Prostate gland (tissue), 2 donors: Measurements from ENCODE around the gene EPHA7. TPM values are rescaled to one million over a fixed set of nuclear protein-coding genes. Genes with fewer than 3 reads are reported as not detected.

ENCODE experiments used
- DNase-seq: peaks from one replicate; pipeline ENCODE4 v3.0.0-alpha.2; 2019; ENCODE audit warnings: low spot score
- H3K27ac ChIP-seq, 2 donors: fragments of 200-600 bp; sonication (generic); 2 replicates each; pipeline ENCODE4 v1.5.1; 2017 to 2019
- H3K27me3 ChIP-seq: fragments of 200-600 bp; sonication (generic); replicated peaks from 2 replicates; pipeline ENCODE4 v1.5.1; 2019; ENCODE audit not compliant: insufficient read depth
- H3K36me3 ChIP-seq, 2 donors: fragments of 200-600 bp; sonication (generic); 1 replicate in 1 of 2; 2 replicates in 1 of 2; pipeline versions ENCODE4 v1.5.1 to v1.8.1; 2017 to 2019
- H3K4me1 ChIP-seq: fragments of 200-600 bp; sonication (generic); replicated peaks from 2 replicates; pipeline ENCODE4 v1.5.1; 2019
- H3K4me3 ChIP-seq, 2 donors: fragments of 200-600 bp; sonication (generic); 2 replicates each; pipeline ENCODE4 v1.5.1; 2017 to 2019
- H3K9me3 ChIP-seq: fragments of 200-600 bp; sonication (generic); 2 replicates; pipeline ENCODE4 v1.5.1; 2017
- CTCF ChIP-seq, 4 experiments: fragments of 200-600 bp in 2 of 4; fragments of 450-650 bp in 2 of 4; sonication (generic) in 2 of 4; IDR thresholded peaks; 1 replicate in 3 of 4; 2 replicates in 1 of 4; pipeline ENCODE4 v1.5.1; 2016 to 2019; ENCODE audit warnings: antibody characterized with exemption in 4 of 4, mild to moderate bottlenecking in 2 of 4, moderate library complexity in 2 of 4
- POLR2A ChIP-seq: fragments of 450-650 bp; IDR thresholded peaks from one replicate; pipeline ENCODE4 v1.6.1; 2016; ENCODE audit warnings: antibody characterized with exemption, mild to moderate bottlenecking
- POLR2AphosphoS5 ChIP-seq: sonication (generic); formaldehyde crosslinking; IDR thresholded peaks from one replicate; pipeline ENCODE4 v1.6.1; 2017; ENCODE audit warnings: antibody characterized with exemption
- WGBS: methylation state at CpG from one replicate; pipeline ENCODE4 v1.1.5; 2018; 5-methylcytosine and 5-hydroxymethylcytosine counted together
- intact Hi-C: fragments of 100-400 bp; cut with DNase I; formaldehyde crosslinking; loops from one replicate; pipeline ENCODE4 v1.14.2; 2022
- total RNA-seq, 2 donors: library from RNA; depleted of rRNA; stranded (reverse); fragments of >200 nt; gene quantifications; one replicate each; pipeline ENCODE4 v1.1.0, GENCODE V29; 2016

The EPHA7 gene
- total RNA-seq, 2 donors from 2014 or later: 5.9 to 8.7 TPM

- no peaks in the 10 kb centered on the region for H3K4me1 ChIP-seq
- H3K4me3 ChIP-seq: no peak overlapping the region
- intact Hi-C loops: no loop called here
- H3K27me3 ChIP-seq: no peaks in the 10 kb centered on the region
- H3K36me3 ChIP-seq: no peaks in the 10 kb centered on the region
- TF ChIP-seq POLR2A: no peak
- TF ChIP-seq POLR2AphosphoS5: no peak
- no peak for TF ChIP-seq CTCF (IDR thresholded peaks at IDR 0.05)
- 79% methylated on average over 3 of the region's 3 CpGs for WGBS
- H3K9me3 ChIP-seq: no peaks in the 10 kb centered on the region
- no peak for DNase-seq
- H3K27ac ChIP-seq: no peak overlapping the region
Observed at GRCh38 chr6:93351222-93351621, 68.1 kb downstream of the EPHA7 start.

- H3K36me3 ChIP-seq: no peaks in the 10 kb centered on the region
- no peaks in the 10 kb centered on the region for H3K27me3 ChIP-seq
- intact Hi-C loops: no loop called here
- WGBS: 95% methylated on average over 4 of the region's 4 CpGs
- H3K9me3 ChIP-seq: no peaks in the 10 kb centered on the region
- no peak for DNase-seq
- H3K4me3 ChIP-seq: no peak overlapping the region
- H3K4me1 ChIP-seq: no peaks in the 10 kb centered on the region
- TF ChIP-seq CTCF (IDR thresholded peaks at IDR 0.05) (no peak), POLR2AphosphoS5 (no peak)
- no peak overlapping the region for H3K27ac ChIP-seq
Observed at GRCh38 chr6:93350774-93351173, 68.6 kb downstream of the EPHA7 start.

- no peak overlapping the region for H3K4me3 ChIP-seq
- intact Hi-C loops: no loop called here
- DNase-seq: no peak
- peaks cover 2% of the 10 kb centered on the region for H3K4me1 ChIP-seq
- TF ChIP-seq POLR2A: no peak
- TF ChIP-seq CTCF (IDR thresholded peaks at IDR 0.05): no peak
- TF ChIP-seq POLR2AphosphoS5: no peak
- no peaks in the 10 kb centered on the region for H3K27me3 ChIP-seq
- H3K36me3 ChIP-seq: no peaks in the 10 kb centered on the region
- H3K9me3 ChIP-seq: no peaks in the 10 kb centered on the region
- no peak overlapping the region for H3K27ac ChIP-seq
- 85% methylated on average over 1 of the region's 1 CpG for WGBS
Observed at GRCh38 chr6:93344333-93344835, 75.0 kb downstream of the EPHA7 start.

- H3K36me3 ChIP-seq: no peaks in the 10 kb centered on the region
- no peak for TF ChIP-seq CTCF (IDR thresholded peaks at IDR 0.05)
- TF ChIP-seq POLR2A: no peak
- TF ChIP-seq POLR2AphosphoS5: no peak
- H3K27me3 ChIP-seq: no peaks in the 10 kb centered on the region
- WGBS: 30% methylated on average over 2 of the region's 2 CpGs
- DNase-seq: no peak
- no peaks in the 10 kb centered on the region for H3K9me3 ChIP-seq
- intact Hi-C loops: no loop called here
- peaks cover 2% of the 10 kb centered on the region for H3K4me1 ChIP-seq
- no peak overlapping the region for H3K27ac ChIP-seq
- no peak overlapping the region for H3K4me3 ChIP-seq
Observed at GRCh38 chr6:93343476-93343875, 75.9 kb downstream of the EPHA7 start.

DNA sequence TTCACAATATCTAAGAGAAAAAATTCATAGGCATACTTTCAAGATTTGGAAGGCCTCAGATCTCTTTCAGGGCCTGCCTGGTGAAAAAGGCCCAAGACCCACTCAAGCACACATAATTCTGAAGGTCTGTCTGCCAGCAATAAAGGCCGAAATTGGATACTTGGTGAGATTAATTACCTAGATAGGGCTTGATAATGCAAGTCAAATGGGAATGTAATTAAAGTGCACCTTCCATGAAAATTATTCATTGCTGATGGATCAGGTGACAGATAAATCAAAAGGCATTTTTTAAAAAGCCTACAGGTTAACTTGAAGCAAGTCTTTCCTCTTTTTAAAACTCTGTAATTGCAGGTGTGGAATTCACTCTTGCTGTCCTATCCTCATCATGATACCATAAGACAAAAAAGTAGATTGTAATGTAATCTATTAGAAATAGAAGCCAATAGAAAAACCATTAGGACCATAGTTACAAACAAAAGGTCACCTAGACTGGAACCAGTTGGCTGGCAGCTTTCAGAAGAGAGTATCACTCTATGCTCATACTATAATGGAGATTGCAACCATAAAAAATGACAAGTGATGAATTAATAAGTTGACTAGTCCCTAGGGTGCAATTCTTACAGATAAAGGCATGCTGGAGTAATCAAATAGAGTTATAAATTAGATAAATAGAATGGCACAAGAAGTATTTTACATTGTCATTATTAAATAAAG is 77.3 kb downstream of the EPHA7 start:
- Histone ChIP-seq H3K36me3 (no peaks in the 10 kb centered on the region), H3K27me3 (no peaks in the 10 kb centered on the region), H3K4me3 (no peak overlapping the region), H3K27ac (no peak overlapping the region), H3K4me1 (peaks cover 2% of the 10 kb centered on the region), H3K9me3 (no peaks in the 10 kb centered on the region)
- TF ChIP-seq CTCF (IDR thresholded peaks at IDR 0.05): no peak
- TF ChIP-seq POLR2AphosphoS5: peak; percentile 17
- DNase-seq: no peak
- 15% methylated on average over 1 of the region's 1 CpG for WGBS
- intact Hi-C loops: no loop called here
